OCI-LY1 (cell line): ENCODE measurements around the gene LRTM2.

Source experiments
- H2AFZ ChIP-seq: fragments of 200-600 bp; sonication (generic), shearing (Covaris generic); 2 replicates; pipeline ENCODE4 v1.6.0; 2014; ENCODE audit warnings: antibody characterized with exemption, mild to moderate bottlenecking, low read length
- H3F3A ChIP-seq: fragments of 200-600 bp; sonication (generic), shearing (Covaris generic); 2 replicates; pipeline ENCODE4 v1.6.0; 2014; ENCODE audit warnings: mild to moderate bottlenecking, antibody characterized with exemption, low read length, moderate library complexity; ENCODE audit not compliant: insufficient read depth
- H3K27ac ChIP-seq: fragments of 200-600 bp; sonication (generic); 2 replicates; pipeline ENCODE4 v1.5.1; 2014; ENCODE audit warnings: low read length, mixed run types, mild to moderate bottlenecking, low read depth; ENCODE audit not compliant: poor library complexity, severe bottlenecking
- H3K27me3 ChIP-seq: fragments of 200-600 bp; sonication (generic); 2 replicates; pipeline ENCODE4 v1.6.0; 2014; ENCODE audit warnings: antibody characterized with exemption, mild to moderate bottlenecking, low read length, moderate library complexity; ENCODE audit not compliant: insufficient read depth
- H3K36me3 ChIP-seq: fragments of 200-600 bp; sonication (generic); 2 replicates; pipeline ENCODE4 v1.6.1; 2014; ENCODE audit warnings: mild to moderate bottlenecking, antibody characterized with exemption, low read length, moderate library complexity, mixed read lengths; ENCODE audit not compliant: insufficient read depth
- H3K4me1 ChIP-seq: fragments of 200-600 bp; sonication (generic); 2 replicates; pipeline ENCODE4 v1.5.1; 2014; ENCODE audit warnings: mild to moderate bottlenecking, low read length, moderate library complexity; ENCODE audit not compliant: insufficient read depth, severe bottlenecking
- H3K4me2 ChIP-seq: fragments of 200-600 bp; sonication (generic), shearing (Covaris generic); 2 replicates; pipeline ENCODE4 v1.6.1; 2014; ENCODE audit warnings: low read length
- H3K4me3 ChIP-seq: fragments of 200-600 bp; sonication (generic); 2 replicates; pipeline ENCODE4 v1.5.1; 2014; ENCODE audit warnings: low read length, low read depth, mild to moderate bottlenecking, mixed read lengths; ENCODE audit not compliant: poor library complexity, severe bottlenecking
- H3K79me2 ChIP-seq: fragments of 200-600 bp; shearing (Covaris generic); 2 replicates; pipeline ENCODE4 v1.6.1; 2016; ENCODE audit warnings: mixed run types, low read length, mixed read lengths; ENCODE audit not compliant: insufficient read depth
- H3K9ac ChIP-seq: fragments of 200-600 bp; sonication (generic), shearing (Covaris generic); 2 replicates; pipeline ENCODE4 v1.6.1; 2014; ENCODE audit warnings: mild to moderate bottlenecking, low read length, mixed read lengths
- H3K9me2 ChIP-seq: fragments of 200-600 bp; sonication (generic), shearing (Covaris generic); 2 replicates; pipeline ENCODE4 v1.6.1; 2014; ENCODE audit warnings: low read depth, mild to moderate bottlenecking, low read length, mixed read lengths
- H3K9me3 ChIP-seq: fragments of 200-600 bp; shearing (Covaris generic); 2 replicates; pipeline ENCODE4 v1.6.1; 2014; ENCODE audit warnings: low read length, mixed read lengths
- H4K20me1 ChIP-seq: fragments of 200-600 bp; sonication (generic), shearing (Covaris generic); 2 replicates; pipeline ENCODE4 v1.6.0; 2016; ENCODE audit warnings: mild to moderate bottlenecking, low read length; ENCODE audit not compliant: insufficient read depth
- CTCF ChIP-seq: fragments of 200-600 bp; sonication (generic), shearing (Covaris generic); IDR thresholded peaks from 2 replicates; pipeline ENCODE4 v1.5.1; 2017; ENCODE audit warnings: mild to moderate bottlenecking, antibody characterized with exemption, low read length, moderate library complexity, mixed read lengths
- EZH2 ChIP-seq: fragments of 200-600 bp; sonication (generic), shearing (Covaris generic); IDR thresholded peaks from 2 replicates; pipeline ENCODE4 v1.8.0; 2017; ENCODE audit warnings: borderline replicate concordance, mixed run types, mild to moderate bottlenecking, antibody characterized with exemption, low read length, moderate library complexity, mixed read lengths

LRTM2 gene

DNA sequence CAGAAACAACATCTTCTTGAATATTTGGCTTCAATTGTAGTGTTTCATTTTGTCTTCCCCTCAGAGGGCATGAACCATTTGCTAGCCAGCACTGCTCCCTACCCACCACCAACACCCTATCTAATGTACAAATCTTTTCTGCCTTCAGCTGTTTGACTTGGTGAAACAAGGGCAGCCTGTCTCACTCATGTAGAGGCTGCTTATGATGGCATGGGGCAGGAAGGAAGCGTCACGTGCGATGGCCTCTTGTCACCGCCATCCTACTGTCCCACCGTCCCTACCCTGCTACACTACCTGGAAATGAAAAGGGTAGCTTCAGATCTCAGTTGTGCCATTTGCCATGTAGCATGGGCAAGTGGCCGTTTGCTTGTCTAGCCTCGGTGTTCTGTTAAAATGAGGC lies 29.9 kb upstream of the LRTM2 start:
- peaks cover 31% of the 10 kb centered on the region for H3K36me3 ChIP-seq
- H3K4me1 ChIP-seq = peaks cover 17% of the 10 kb centered on the region

DNA sequence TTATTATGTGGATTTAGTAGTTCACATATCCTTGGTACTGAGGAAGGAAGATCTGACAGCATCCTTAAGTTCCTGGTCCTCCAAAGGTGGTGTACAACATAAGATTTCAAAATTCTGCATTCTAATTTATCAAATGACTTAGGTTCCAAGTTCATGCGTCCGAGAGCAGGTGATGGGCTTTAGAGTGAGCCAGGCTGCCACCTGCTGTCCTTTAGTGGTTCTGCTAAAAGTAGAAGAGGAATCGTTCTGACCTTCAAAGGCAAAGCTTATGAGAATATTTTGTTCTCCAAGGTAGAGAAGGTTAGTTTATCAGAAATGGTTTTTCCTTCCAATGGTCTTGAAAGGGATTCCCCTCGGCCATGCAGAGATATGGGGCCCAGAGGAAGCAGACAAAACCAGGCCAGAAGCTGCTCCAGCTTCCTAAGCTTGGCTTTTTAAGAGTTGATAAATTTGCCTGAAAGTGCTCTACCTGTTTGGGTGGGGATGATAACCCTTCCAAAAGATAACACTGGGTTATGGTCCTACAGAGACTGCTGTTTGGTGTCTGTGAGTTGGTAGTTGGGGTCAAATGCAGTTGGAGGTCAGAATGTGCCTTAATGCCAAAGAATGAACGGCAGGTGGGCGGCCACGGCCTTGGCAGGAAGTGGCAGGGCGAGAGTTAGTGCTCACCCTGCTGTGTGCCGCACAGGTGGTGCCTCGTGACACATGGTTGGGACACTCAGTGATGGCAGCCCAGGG lies 29.1 kb upstream of the LRTM2 start:
- Histone ChIP-seq H3K27me3 (no peaks in the 10 kb centered on the region), H3K36me3 (peaks cover 23% of the 10 kb centered on the region), H3F3A (no peaks in the 10 kb centered on the region), H3K4me1 (peaks cover 23% of the 10 kb centered on the region), H3K9me3 (no peaks in the 10 kb centered on the region), H3K4me2 (no peak overlapping the region; the same call in 1 of the 2 replicates), H3K9ac (no peak overlapping the region), H3K9me2 (no peaks in the 10 kb centered on the region), H4K20me1 (no peaks in the 10 kb centered on the region), H3K27ac (no peak overlapping the region), H2AFZ (no peak overlapping the region), H3K79me2 (no peaks in the 10 kb centered on the region), H3K4me3 (no peak overlapping the region)
- no peak for TF ChIP-seq EZH2
- TF ChIP-seq CTCF = peak; percentile 96

More for the DNA sequence above, 29.9 kb upstream of the LRTM2 start:
- H3K4me2 ChIP-seq = peak overlapping the region; percentile 2; the same call in 1 of the 2 replicates
- no peak overlapping the region for H3K27ac ChIP-seq
- H3K9me3 ChIP-seq = no peaks in the 10 kb centered on the region
- no peaks in the 10 kb centered on the region for H3F3A ChIP-seq
- no peak overlapping the region for H3K4me3 ChIP-seq
- no peaks in the 10 kb centered on the region for H3K27me3 ChIP-seq
- no peaks in the 10 kb centered on the region for H4K20me1 ChIP-seq
- TF ChIP-seq CTCF = no peak
- no peaks in the 10 kb centered on the region for H3K9me2 ChIP-seq
- H3K79me2 ChIP-seq = no peaks in the 10 kb centered on the region
- no peak overlapping the region for H3K9ac ChIP-seq
- no peak overlapping the region for H2AFZ ChIP-seq

- Histone ChIP-seq H2AFZ (no peak overlapping the region), H3K9me3 (no peaks in the 10 kb centered on the region), H3K4me3 (no peak overlapping the region), H4K20me1 (no peaks in the 10 kb centered on the region), H3K9me2 (no peaks in the 10 kb centered on the region), H3K9ac (no peak overlapping the region), H3K4me2 (no peak overlapping the region), H3K27ac (no peak overlapping the region), H3K4me1 (peaks cover 35% of the 10 kb centered on the region), H3K27me3 (no peaks in the 10 kb centered on the region), H3K36me3 (peaks cover 12% of the 10 kb centered on the region), H3K79me2 (no peaks in the 10 kb centered on the region), H3F3A (no peaks in the 10 kb centered on the region)
- TF ChIP-seq EZH2 = no peak
- no peak for TF ChIP-seq CTCF
These were observed 28.0 kb upstream of the LRTM2 start for GRCh38 chr12:1792406-1792805.
